Stimulated activated naive CD4-positive, alpha-beta T cell treated with Interleukin-2 at 50 U/mL for 16 hours (primary cell): ENCODE data around the gene KATNAL2.

Experiments
- DNase-seq: peaks from one replicate; lab custom pipeline; 2025; lab: John Stamatoyannopoulos, UW

Gene KATNAL2

DNA sequence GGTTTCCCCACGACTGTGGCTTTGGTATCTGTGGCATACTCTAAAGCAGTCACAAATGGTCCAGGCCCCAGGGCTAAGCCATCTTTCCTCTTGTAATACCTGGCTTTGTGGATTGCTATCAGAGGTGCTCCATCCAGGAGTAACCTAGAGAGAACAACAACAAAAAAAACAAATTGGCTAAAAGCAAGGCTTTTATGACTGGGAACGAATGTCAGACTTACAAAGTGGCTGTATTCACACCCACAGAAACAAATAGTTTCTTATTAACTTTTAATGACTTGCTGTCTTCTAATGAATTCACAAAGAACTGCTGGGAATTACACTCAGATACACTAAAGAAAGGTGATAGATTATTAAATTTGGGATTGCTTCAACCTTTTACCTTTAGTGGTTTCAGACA is 197.8 kb downstream of the KATNAL2 start:
- DNase-seq: no peak

DNA sequence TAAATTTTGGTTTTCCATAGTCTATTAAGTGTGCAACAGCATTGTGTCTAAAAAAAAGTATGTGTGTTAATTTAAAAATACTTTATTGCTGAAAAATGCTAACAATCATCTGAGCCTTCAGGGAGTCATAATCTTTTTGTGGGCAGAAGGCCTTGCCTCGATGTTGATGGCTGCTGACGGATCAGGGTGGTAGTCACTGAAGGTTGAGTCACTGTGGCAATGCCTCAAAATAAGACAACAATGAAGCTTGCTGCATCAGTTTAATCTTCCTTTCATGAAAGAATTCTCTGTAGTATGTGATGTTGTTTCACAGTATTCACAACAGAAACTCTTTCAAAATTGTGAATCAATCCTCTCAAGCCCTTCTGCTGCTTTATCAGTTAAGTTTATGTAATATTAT is 201.6 kb downstream of the KATNAL2 start:
- DNase-seq: no peak

DNA sequence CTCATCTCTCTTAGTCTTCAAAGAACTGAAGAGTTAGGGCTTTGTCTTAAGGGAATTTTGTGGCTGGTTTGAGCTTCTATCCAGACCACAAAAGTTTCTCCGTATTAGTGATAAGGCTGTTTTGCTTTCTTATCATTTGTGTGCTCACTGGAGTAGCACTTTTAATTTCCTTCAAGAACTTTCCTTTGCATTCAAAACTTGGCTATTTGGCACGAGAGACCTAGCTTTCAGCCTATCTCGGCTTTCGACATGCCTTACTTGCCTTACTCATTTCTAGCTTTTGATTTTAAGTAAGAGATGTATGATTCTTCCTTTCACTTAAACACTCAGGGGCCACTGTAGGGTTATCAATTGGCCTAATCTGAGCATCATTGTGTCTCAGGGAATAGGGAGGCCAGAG is 203.0 kb downstream of the KATNAL2 start:
- DNase-seq: no peak

DNA sequence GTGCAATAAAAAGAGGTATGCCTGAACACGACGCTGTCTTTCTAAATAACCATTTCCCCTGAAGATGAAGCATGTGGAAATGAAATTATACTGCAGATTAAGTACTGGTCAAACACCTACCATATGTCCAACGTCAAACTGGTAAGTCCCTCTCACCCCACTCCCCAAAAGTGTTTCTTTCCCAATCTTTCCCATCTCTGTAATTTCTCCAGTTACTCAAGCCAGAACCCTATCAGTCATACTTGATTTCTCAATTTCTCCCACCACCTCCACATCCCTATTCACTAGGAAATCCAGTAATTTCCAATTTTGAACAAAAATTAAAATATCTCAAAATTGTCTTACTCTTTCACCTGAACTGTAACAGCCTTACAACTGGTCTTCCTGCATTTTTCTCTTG is 203.7 kb downstream of the KATNAL2 start:
- DNase-seq: no peak

DNA sequence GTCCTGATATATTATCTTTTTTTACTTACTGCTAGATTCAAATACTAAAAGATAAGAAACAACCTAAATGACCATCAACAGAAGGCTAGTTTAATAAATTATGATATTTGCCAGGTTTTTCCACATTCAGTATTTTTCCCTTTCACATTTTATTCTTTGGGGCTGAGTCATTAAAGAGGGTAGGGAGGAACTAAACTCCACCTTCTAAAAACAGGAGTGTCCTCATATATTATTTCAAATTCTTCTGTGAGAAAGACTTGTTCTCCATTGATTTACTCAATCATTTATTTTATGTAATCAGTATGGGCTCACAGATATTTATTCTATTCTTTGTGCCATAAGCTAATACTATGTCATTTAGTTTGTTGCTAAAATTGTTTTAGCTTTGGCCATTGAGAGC is 223.9 kb downstream of the KATNAL2 start:
- DNase-seq: no peak

DNA sequence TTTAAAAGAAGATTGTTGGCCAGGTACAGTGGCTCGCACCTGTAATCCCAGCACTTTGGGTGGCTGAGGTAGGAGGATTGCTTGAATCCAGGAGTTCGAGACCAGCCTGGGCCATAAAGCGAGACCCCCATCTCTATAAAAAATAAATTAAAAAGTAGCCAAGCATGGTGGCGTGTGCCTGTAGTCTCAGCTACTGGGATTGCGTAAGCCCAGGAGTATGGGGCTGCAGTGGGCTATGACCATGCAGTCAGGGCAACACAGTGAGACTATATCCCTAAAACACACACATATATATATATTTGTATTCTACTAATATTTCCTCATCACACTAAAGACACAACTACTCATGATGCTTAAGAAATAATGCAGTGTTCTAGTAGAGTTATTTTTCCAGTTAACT is 225.8 kb downstream of the KATNAL2 start:
- DNase-seq: no peak

DNA sequence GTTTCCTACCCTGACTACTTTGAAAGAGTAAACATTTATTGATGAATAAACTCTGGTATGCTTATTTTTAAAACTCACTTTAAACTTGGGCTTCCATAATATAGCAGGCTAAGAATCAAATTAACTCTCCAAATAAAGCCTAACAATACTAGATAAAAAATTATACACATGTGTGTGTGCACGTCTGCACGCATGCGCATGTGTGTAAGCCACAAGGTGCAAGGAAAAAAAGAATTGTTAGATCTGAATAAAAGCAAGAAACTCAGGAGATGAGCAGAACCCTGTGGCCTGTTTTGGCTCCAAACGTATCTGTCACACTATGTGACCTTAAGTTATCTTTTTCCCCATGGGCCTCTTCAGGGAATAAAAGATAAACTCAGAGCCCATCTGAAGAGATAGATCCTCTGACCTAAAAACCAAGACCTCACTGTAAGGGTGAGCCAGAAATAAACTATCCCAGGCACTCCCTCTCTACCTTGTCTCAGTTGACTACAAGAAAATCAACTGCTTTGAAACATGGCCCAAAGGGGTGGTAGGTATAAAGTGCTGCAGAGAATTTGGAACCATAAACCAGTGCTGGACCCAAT is 226.6 kb downstream of the KATNAL2 start:
- DNase-seq: no peak

DNA sequence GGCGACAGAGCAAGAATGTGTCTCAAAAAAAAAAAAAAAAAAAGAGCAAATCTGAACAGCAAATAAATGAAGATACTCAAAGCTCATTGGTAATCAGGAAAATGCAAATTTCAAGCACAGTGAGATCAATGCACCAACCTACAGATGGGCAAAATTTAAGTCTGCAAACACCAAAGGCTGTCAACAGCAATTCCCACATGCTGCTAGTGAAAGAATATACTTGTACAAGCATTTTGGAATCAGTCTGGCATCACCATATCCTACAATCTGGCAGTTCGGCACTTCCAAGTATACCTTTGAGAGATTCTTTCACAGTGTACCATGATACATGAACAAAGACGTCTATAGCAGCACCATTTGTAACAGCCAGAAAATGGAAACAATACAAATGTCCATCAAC is 228.8 kb downstream of the KATNAL2 start:
- no peak for DNase-seq

DNA sequence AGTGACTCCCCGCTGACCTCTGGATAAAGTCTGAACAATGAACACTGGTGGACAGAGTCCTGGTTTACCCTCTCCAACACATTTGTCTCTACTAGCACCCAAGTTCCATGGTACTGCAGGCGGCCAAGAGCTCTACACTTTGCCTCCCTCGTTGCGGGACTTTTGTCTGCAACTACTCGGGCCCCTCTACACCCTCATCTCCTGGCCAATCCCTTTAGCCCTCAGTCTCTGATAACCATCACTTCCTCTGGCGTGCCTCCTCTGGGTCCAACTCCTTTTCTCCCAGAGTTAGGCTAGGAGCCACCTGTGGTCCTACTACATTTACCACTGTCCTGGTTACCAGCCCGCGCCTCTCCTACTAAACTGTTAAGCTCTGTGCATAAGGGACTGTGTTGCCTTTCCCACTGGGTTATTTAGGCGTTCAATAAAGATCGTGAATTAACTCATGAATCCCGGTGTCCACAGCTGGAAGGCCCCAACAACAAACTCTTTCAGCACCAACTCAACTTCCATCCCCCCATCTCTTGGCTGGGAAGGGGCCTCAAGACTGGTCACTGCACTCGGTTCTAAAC is 232.1 kb downstream of the KATNAL2 start:
- DNase-seq: no peak

DNA sequence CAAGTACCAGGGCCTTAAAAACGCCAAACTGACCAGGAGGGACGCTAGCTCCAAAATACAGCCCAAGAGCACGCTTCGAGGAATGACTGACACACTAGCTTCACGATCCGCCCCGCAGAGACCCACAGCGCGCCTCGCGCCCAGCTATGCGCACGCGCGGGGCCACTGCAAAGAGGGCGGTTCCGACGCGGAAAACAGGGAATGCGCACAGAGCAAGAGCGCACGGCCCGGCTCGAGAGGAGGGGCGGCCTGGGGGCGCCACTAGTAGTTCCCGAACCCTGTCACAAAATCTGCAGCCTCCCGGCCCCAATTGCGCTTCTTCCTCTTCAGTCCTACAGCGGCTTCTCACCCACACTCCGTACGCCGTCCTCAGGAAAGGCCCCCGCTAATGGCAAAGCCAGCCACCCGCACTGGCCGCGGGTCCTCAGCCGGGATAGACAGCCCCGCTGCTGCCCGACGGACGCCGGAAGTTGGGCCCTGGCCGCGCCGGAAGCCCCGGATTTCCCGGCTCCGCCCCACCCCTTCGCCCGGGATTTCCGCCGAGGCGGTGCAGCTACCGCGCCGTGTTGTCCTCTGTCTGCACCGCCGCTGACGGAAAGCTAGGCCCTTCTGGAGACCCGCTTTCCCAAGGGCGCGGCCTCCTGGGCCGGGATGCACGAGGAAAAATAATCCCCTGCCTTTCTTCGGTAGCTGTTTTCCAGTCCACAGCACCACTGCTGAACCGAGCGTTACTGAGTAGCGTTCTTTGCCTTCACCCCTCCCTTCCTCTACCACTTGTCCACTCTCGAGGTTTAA is 232.8 kb downstream of the KATNAL2 start, which contains the start of gene HDHD2:
HDHD2 (minus strand) TSS at position 472 of the 795 bp plus-strand sequence. CDS start 14,061 bp downstream, outside the sequence.
- peak; percentile 76 for DNase-seq

DNA sequence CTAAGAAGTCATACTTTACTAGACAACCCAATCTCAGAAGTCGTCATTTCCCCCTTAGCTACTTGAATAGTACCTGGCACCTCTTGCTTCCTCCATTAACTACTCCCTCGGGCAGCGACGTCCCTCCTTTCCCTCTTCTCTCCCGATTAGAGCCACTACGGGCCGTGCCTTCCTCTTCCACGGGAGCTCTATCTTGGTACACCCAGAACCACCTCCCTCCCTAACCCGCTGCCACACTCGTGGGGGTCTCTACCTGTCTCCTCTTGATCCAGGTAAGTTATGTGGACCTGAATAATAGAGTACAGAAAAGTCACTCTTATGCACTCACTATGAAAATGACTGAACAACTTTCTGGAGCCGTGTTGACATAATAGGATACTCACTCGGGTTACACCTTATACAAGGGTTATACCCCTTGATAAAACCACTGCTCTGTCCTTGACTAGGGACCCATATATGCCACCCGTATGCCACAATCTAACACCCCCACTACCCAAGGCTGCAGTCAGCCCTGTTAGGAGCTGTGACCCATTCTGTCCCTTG is 233.5 kb downstream of the KATNAL2 start:
- DNase-seq: no peak

DNA sequence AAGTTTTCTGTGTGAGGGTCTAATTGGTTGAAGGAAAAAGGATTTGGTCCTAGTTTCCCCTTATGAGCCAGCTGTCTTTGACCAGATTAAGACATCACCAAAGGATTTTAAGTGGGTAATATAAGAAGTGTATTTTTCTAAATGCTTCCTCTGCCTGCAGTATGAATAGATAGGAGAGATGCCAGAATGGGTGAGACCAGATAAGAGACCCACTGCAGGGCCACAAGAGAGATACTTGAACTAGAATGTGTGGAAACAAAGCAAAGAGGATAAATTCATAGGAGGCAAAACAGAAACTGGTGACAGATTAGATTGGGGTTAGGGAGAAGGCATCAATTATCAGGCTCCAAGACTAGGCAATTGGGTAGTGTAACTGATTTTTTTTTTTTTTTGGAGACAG is 234.0 kb downstream of the KATNAL2 start:
- DNase-seq: no peak
